ENCODE measurements around the gene ZNF71. TPM values are rescaled to one million over a fixed set of nuclear protein-coding genes. Genes with fewer than 3 reads are reported as not detected.

The ZNF71 gene
- total and polyA plus RNA-seq, 2 donors (not counting 3 experiments of a cell fraction or from before 2014, with no cell fraction given), result 9.7 to 10.1 TPM

DNA sequence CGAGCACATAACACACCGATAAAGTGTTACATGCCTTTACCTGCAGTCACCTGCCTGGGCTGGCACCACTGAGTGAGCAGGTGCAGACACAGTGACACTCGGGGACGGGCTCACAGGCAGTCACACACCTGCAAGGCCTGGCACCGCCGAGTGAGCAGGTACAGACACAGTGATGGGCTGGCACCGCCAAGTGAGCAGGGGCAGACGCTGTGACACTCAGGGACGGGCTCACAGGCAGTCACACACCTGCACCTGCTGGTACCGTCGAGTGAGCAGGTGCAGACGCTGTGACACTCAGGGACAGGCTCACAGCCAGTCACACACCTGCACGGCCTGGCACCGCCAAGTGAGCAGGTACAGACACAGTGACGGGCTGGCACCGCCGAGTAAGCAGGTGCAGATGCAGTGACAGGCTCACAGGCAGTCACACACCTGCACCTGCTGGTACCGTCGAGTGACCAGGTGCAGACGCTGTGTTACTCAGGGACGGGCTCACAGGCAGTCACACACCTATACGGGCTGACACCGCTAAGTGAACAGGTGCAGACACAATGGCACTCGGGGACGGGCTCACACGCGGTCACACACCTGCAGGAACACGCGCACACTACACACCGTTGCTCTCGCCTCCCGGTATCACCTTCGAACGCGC, 76.0 kb downstream of the ZNF71 start:
- H3K27me3 ChIP-seq (ENCODE audit: control insufficient read depth in 2 of 2, insufficient read depth in 2 of 2, low read length in 2 of 2), result no peaks in the 10 kb centered on the region
- H3K9me3 ChIP-seq (replicated peaks; ENCODE audit: control insufficient read depth, insufficient read depth, low read length), result peaks cover 2% of the 10 kb centered on the region
- dilution Hi-C loops (cut with MboI; ENCODE audit: extremely low pct_ligation_motif_present, low sequenced_read_pairs), result no loop called here
- no peak overlapping the region for H3K9ac ChIP-seq (replicated peaks; ENCODE audit: extremely low read depth, insufficient read depth, low read length)
- no peaks in the 10 kb centered on the region for H3K79me2 ChIP-seq (ENCODE audit: control insufficient read depth, insufficient read depth, low read length)
- no peak overlapping the region for H3K4me2 ChIP-seq (ENCODE audit: insufficient read depth, low read length)
- FAIRE-seq (no peak), DNase-seq (ENCODE audit: low read depth, low spot score) (no peak)
- H2AFZ ChIP-seq (ENCODE audit: low read depth, low read length), result no peak overlapping the region
- H3K36me3 ChIP-seq (ENCODE audit: control insufficient read depth in 2 of 2, extremely low read depth in 1 of 2, insufficient read depth in 2 of 2, low read length in 2 of 2), result no peaks in the 10 kb centered on the region
- no peak overlapping the region for H3K27ac ChIP-seq (ENCODE audit: insufficient read depth, low read depth, low read length)
- no TSS peak for BruUV-seq (replicated peaks)
- intact Hi-C loops (cut with micrococcal nuclease), result no loop called here
- H4K20me1 ChIP-seq (replicated peaks; ENCODE audit: control insufficient read depth, extremely low read depth, insufficient read depth, low read length), result no peaks in the 10 kb centered on the region
- H3K4me1 ChIP-seq (ENCODE audit: control insufficient read depth, extremely low read depth, insufficient read depth, low read length), result no peaks in the 10 kb centered on the region
- TF ChIP-seq, protein P1, sequence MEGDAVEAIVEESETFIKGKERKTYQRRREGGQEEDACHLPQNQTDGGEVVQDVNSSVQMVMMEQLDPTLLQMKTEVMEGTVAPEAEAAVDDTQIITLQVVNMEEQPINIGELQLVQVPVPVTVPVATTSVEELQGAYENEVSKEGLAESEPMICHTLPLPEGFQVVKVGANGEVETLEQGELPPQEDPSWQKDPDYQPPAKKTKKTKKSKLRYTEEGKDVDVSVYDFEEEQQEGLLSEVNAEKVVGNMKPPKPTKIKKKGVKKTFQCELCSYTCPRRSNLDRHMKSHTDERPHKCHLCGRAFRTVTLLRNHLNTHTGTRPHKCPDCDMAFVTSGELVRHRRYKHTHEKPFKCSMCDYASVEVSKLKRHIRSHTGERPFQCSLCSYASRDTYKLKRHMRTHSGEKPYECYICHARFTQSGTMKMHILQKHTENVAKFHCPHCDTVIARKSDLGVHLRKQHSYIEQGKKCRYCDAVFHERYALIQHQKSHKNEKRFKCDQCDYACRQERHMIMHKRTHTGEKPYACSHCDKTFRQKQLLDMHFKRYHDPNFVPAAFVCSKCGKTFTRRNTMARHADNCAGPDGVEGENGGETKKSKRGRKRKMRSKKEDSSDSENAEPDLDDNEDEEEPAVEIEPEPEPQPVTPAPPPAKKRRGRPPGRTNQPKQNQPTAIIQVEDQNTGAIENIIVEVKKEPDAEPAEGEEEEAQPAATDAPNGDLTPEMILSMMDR (IDR thresholded peaks at IDR 0.05; ENCODE audit: extremely low read depth in 1 of 2, insufficient read depth in 1 of 2, low read depth in 1 of 2, low read length in 2 of 2), result no peak
- TF ChIP-seq POLR2A (IDR thresholded peaks at IDR 0.05; ENCODE audit: low read depth, low read length) (no peak), JUN (IDR thresholded peaks at IDR 0.05; ENCODE audit: borderline replicate concordance, insufficient read depth, insufficient read length, low read depth) (no peak), GATA2 (IDR thresholded peaks at IDR 0.05; ENCODE audit: insufficient read depth, insufficient read length, low read depth, low read length) (no peak), EZH2 (IDR thresholded peaks at IDR 0.05; ENCODE audit: borderline replicate concordance, low read depth, low read length, severe bottlenecking) (no peak), MYC (IDR thresholded peaks at IDR 0.05; ENCODE audit: low read depth, low read length) (no peak), POLR2AphosphoS5 (IDR thresholded peaks at IDR 0.05; ENCODE audit: insufficient read depth, low read depth, low read length) (no peak), FOS (IDR thresholded peaks at IDR 0.05; ENCODE audit: borderline replicate concordance, insufficient read depth, low read length) (no peak)
- TF ChIP-seq, protein P2, sequence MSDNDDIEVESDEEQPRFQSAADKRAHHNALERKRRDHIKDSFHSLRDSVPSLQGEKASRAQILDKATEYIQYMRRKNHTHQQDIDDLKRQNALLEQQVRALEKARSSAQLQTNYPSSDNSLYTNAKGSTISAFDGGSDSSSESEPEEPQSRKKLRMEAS (IDR thresholded peaks at IDR 0.05; ENCODE audit: insufficient read depth, insufficient read length), result no peak
- POLR2A ChIA-PET, result no interaction called here
- no peaks in the 10 kb centered on the region for H3K9me1 ChIP-seq (replicated peaks; ENCODE audit: control insufficient read depth, extremely low read depth, insufficient read depth, low read length)
- H3K4me3 ChIP-seq (replicated peaks in 1 of 3; ENCODE audit: insufficient read depth in 1 of 3, low read depth in 1 of 3, low read length in 3 of 3), result no peak overlapping the region
- CTCF ChIA-PET, result no interaction called here
